Spleen (tissue), 11 donors: Measurements from ENCODE around the gene VDAC1. TPM values are rescaled to one million over a fixed set of nuclear protein-coding genes. Genes with fewer than 3 reads are reported as not detected.

Experiments
- DNase-seq: peaks from one replicate; pipeline ENCODE4 v3.0.0-alpha.2; 2020
- H3K27ac ChIP-seq, 8 donors: fragments of 200-600 bp; sonication (generic) in 7 of 8; 1 replicate in 4 of 8; 2 replicates in 4 of 8; pipeline versions ENCODE4 v1.5.0 to v1.8.0; 2016 to 2021; ENCODE audit warnings: inconsistent platforms in 4 of 8, mild to moderate bottlenecking in 4 of 8, moderate library complexity in 1 of 8
- H3K27me3 ChIP-seq, 7 donors: fragments of 200-600 bp; sonication (generic) in 6 of 7; replicated peaks in 1 of 7; 1 replicate in 4 of 7; 2 replicates in 3 of 7; pipeline versions ENCODE4 v1.5.0 to v1.8.0; 2016 to 2021; ENCODE audit warnings: inconsistent platforms in 3 of 7, mild to moderate bottlenecking in 1 of 7
- H3K36me3 ChIP-seq, 6 donors: fragments of 200-600 bp; sonication (generic) in 5 of 6; 1 replicate in 4 of 6; 2 replicates in 2 of 6; pipeline versions ENCODE4 v1.5.0 to v1.8.0; 2016 to 2021; ENCODE audit warnings: inconsistent platforms in 2 of 6
- H3K4me1 ChIP-seq, 6 donors: fragments of 200-600 bp; sonication (generic) in 5 of 6; 1 replicate in 3 of 6; 2 replicates in 3 of 6; pipeline versions ENCODE4 v1.5.0 to v1.8.0; 2016 to 2021; ENCODE audit warnings: inconsistent platforms in 3 of 6
- H3K4me3 ChIP-seq, 8 donors: fragments of 200-600 bp; sonication (generic) in 7 of 8; 1 replicate in 4 of 8; 2 replicates in 4 of 8; pipeline versions ENCODE4 v1.5.0 to v1.8.0; 2016 to 2021; ENCODE audit warnings: inconsistent platforms in 4 of 8, mild to moderate bottlenecking in 4 of 8, moderate library complexity in 2 of 8
- H3K9me3 ChIP-seq, 8 donors: fragments of 200-600 bp; sonication (generic) in 7 of 8; 1 replicate in 4 of 8; 2 replicates in 4 of 8; pipeline versions ENCODE4 v1.5.0 to v1.8.0; 2016 to 2021; ENCODE audit warnings: inconsistent platforms in 4 of 8
- POLR2A ChIP-seq, 3 donors: fragments of 450-650 bp; IDR thresholded peaks; one replicate each; pipeline ENCODE4 v1.5.1; 2017; ENCODE audit warnings: antibody characterized with exemption in 3 of 3, mild to moderate bottlenecking in 1 of 3
- POLR2AphosphoS5 ChIP-seq, 3 donors: sonication (generic); formaldehyde crosslinking; IDR thresholded peaks; one replicate each; pipeline ENCODE4 v1.5.1; 2017; ENCODE audit warnings: antibody characterized with exemption in 3 of 3
- WGBS, 5 donors: extraction: QIAGEN DNeasy Blood & Tissue Kit in 3 of 5; methylation state at CpG; one replicate each; pipeline versions ENCODE4 v1.1.5 to v1.1.7; 2013 to 2018; 5-methylcytosine and 5-hydroxymethylcytosine counted together
- intact Hi-C: fragments of 100-400 bp; cut with DNase I; formaldehyde crosslinking; loops from one replicate; pipeline ENCODE4 v1.15.0; 2023; ENCODE audit warnings: low total_unique reads
- polyA plus RNA-seq, 3 donors: library from polyadenylated mRNA; stranded (reverse); fragments of 200-250 nt; gene quantifications; one replicate each; pipeline ENCODE4 v1.2.1, GENCODE V29; 2013
- total RNA-seq, 7 donors: library from RNA; depleted of rRNA in 3 of 7; stranded (reverse); fragments of >200 nt in 3 of 7; fragmentation: NEBNext Ultra II Directional in 4 of 7; extraction: Animal tissue kit (Norgen Biotek cat#: 25700) in 4 of 7; gene quantifications; one replicate each; pipeline versions ENCODE4 v1.1.0 to v1.2.1, GENCODE V29; 2016 to 2021
- TF ChIP-seq, protein P1 (sequence below), 11 experiments: fragments of 200-600 bp in 7 of 11; fragments of 450-650 bp in 4 of 11; sonication (generic) in 4 of 11; IDR thresholded peaks in 8 of 11; conservative IDR thresholded peaks in 3 of 11; 1 replicate in 7 of 11; 2 replicates in 4 of 11; pipeline versions ENCODE4 v1.4.0 to v1.8.0; 2016 to 2021; ENCODE audit warnings: antibody characterized with exemption in 11 of 11, inconsistent platforms in 4 of 11, mild to moderate bottlenecking in 1 of 11
- donor health status: healthy with polysubstance abuse.
- donor health status: DM: no; HTN: no; CAD: no; lungs with moderate emphysema.
- donor health status: DM: no; HTN: no; CAD: no.
- donor health status: Bipolar disorder and iron deficiency.
- donor health status: healthy.
- donor health status: DM: no; HTN: no; CAD: no.
- donor health status: DM: yes; HTN: yes; CAD: no.

Gene VDAC1
- total and polyA plus RNA-seq, 10 donors, result 53.3 to 100 (median 84.7) TPM

DNA sequence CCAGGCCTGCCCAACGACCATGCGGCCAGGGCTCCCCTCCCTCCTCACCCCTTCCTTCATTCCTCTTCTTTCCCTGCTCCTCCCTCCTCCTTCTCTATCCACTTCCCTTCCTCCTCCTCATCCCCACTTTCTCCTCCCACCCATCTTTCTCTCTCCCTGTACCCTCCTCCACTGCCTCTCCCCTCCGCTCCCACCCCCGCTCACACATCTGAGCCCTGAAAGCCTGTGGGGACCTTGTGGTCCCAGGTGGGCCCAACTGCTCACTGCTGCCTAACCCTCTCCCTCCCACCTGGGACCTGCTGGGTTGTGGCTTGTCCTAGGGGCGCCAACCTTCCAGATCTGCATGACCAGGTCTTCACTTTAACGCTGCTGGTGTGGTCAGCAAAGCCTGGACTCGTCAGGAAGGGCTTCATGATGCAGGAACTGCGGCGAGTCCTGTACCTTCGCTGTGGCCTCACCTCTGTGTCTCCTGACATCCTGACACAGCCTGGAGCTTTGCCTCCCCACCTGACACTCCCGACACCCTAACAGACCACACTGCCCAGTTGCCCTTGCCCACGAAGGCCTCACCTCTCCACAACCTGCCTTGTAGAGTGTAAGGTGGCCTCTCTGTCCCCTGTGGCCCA is 71.0 kb downstream of the VDAC1 start:
- Histone ChIP-seq H3K9me3 (no peaks in the 10 kb centered on the region), H3K4me1 (peaks cover 8 to 82% (median 62%) of the 10 kb centered on the region in 6 donors), H3K36me3 (no peaks in the 10 kb centered on the region), H3K27ac (peak overlapping the region in 6 of 8 donors; percentile 17 to 88 (median 74)), H3K4me3 (no peak overlapping the region), H3K27me3 (no peaks in the 10 kb centered on the region)
- 54 to 79% (median 75%) methylated on average over 8 to 12 of the region's 12 CpGs for WGBS, 5 donors
- DNase-seq, result no peak
- intact Hi-C loops, result no loop called here
- TF ChIP-seq, protein P1, sequence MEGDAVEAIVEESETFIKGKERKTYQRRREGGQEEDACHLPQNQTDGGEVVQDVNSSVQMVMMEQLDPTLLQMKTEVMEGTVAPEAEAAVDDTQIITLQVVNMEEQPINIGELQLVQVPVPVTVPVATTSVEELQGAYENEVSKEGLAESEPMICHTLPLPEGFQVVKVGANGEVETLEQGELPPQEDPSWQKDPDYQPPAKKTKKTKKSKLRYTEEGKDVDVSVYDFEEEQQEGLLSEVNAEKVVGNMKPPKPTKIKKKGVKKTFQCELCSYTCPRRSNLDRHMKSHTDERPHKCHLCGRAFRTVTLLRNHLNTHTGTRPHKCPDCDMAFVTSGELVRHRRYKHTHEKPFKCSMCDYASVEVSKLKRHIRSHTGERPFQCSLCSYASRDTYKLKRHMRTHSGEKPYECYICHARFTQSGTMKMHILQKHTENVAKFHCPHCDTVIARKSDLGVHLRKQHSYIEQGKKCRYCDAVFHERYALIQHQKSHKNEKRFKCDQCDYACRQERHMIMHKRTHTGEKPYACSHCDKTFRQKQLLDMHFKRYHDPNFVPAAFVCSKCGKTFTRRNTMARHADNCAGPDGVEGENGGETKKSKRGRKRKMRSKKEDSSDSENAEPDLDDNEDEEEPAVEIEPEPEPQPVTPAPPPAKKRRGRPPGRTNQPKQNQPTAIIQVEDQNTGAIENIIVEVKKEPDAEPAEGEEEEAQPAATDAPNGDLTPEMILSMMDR (IDR thresholded peaks at IDR 0.05 in 8 of 11, conservative IDR thresholded peaks at IDR 0.05 in 3 of 11), result no peak
- no peak for TF ChIP-seq POLR2AphosphoS5 (IDR thresholded peaks at IDR 0.05)
- TF ChIP-seq POLR2A (IDR thresholded peaks at IDR 0.05), result no peak

DNA sequence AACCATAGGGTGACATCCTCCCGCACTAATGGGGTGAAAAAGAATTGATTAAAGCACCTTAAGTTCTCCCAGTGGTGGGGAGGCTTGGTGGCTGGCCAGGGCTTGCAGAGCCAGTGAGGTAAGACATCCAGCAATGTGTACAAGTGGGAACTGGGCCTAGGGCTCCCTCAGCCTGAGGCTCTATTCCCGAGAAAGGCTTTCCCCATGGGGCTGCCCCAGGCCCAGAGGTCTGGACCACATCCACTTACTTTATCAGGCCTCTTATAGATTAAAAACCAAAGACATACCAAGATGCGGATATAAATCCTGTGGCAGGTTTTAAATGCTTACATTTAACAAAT is 71.6 kb downstream of the VDAC1 start:
- peaks cover 8 to 82% (median 66%) of the 10 kb centered on the region in 6 donors for H3K4me1 ChIP-seq
- TF ChIP-seq POLR2A (IDR thresholded peaks at IDR 0.05), result no peak
- TF ChIP-seq, protein P1 (IDR thresholded peaks at IDR 0.05 in 8 of 11, conservative IDR thresholded peaks at IDR 0.05 in 3 of 11), result no peak
- TF ChIP-seq POLR2AphosphoS5 (IDR thresholded peaks at IDR 0.05), result no peak
- H3K4me3 ChIP-seq, result no peak overlapping the region
- 59 to 78% (median 76%) methylated on average over 3 of the region's 3 CpGs for WGBS, 5 donors
- H3K27ac ChIP-seq, result peak overlapping the region in 6 of 8 donors; percentile 17 to 88 (median 74)
- DNase-seq, result no peak
- H3K27me3 ChIP-seq, result no peaks in the 10 kb centered on the region
- H3K9me3 ChIP-seq, result no peaks in the 10 kb centered on the region
- intact Hi-C loops, result no loop called here
- H3K36me3 ChIP-seq, result no peaks in the 10 kb centered on the region

DNA sequence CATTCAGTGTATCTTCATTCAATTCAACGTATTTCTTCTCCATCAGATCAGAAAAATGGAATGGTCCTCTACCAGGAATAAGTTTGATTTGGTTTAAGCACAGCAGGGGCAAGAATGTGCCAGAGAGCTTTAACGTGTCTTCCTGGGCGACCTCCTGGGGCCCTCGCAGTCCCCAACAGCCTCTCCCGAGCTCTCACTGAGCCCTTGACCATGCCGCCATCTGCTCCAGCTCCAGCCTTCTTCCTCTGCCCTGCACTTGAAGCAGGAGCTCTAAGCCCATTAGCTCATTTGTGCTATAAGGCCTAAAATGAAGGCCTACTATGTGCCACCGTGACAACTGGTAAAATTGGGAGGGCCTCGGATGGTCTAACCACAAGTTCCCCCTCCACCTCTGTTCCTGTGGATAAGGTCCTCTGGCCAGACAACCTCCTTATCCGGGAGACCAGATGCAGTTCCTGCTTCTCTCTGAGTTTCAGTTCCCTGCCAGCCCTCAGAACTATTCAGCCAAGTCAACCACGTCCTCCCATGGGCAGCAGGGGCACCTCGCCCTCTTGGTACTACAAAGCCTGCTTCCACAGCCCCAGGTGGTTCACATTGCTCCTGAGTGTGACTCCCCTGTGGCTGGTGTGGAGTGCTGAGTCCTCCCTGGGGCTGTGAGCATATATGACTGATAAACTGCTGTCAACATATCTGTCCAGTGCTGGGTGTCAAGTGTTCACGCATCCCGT is 72.2 kb downstream of the VDAC1 start:
- intact Hi-C loops, result no loop called here
- Histone ChIP-seq H3K27me3 (no peaks in the 10 kb centered on the region), H3K4me3 (no peak overlapping the region), H3K27ac (peak overlapping the region in 5 of 8 donors; percentile 17 to 88 (median 74)), H3K36me3 (no peaks in the 10 kb centered on the region), H3K4me1 (peaks cover 8 to 79% (median 64%) of the 10 kb centered on the region in 6 donors), H3K9me3 (no peaks in the 10 kb centered on the region)
- WGBS, 5 donors, result 51 to 68% (median 55%) methylated on average over 13 of the region's 13 CpGs
- TF ChIP-seq, protein P1 (IDR thresholded peaks at IDR 0.05 in 8 of 11, conservative IDR thresholded peaks at IDR 0.05 in 3 of 11), result no peak
- TF ChIP-seq POLR2AphosphoS5 (IDR thresholded peaks at IDR 0.05) (peak in 2 of 3 donors; percentile 80 to 83), POLR2A (IDR thresholded peaks at IDR 0.05) (no peak)
- peak; percentile 88 for DNase-seq

DNA sequence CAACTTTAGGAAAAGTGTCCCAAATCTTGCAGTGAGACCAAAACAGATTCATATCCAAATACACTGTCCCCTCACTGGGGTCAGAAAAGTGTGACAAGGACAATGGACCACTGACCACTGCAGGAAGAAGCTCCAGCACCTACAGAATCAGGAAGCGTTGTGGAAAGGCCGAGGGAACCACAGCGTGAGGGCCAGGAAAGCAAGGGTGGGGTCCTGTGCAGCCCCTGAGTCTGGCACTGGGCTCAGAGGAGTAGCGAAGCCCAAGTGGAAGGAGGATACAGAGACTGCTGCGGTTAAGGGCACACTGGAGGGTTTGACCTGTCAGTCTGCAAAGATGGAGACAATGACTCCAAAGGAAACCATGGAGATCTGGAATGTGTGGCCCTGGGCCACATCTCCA is 73.2 kb downstream of the VDAC1 start:
- H3K27me3 ChIP-seq, result no peaks in the 10 kb centered on the region
- WGBS, 5 donors, result 86 to 93% (median 87%) methylated on average over 5 of the region's 5 CpGs
- H3K9me3 ChIP-seq, result no peaks in the 10 kb centered on the region
- TF ChIP-seq POLR2A (IDR thresholded peaks at IDR 0.05), result no peak
- no peak for TF ChIP-seq POLR2AphosphoS5 (IDR thresholded peaks at IDR 0.05)
- TF ChIP-seq, protein P1 (IDR thresholded peaks at IDR 0.05 in 8 of 11, conservative IDR thresholded peaks at IDR 0.05 in 3 of 11), result no peak
- H3K27ac ChIP-seq, result peak overlapping the region in 2 of 8 donors; percentile 75 to 88
- H3K4me3 ChIP-seq, result no peak overlapping the region
- H3K36me3 ChIP-seq, result no peaks in the 10 kb centered on the region
- intact Hi-C loops, result no loop called here
- H3K4me1 ChIP-seq, result peaks cover 8 to 76% (median 63%) of the 10 kb centered on the region in 6 donors
- peak; percentile 70 for DNase-seq
